ENCODE measurements around the gene UNG.

Gene UNG

GRCh38 chr12:109100741-109101140, 3.3 kb downstream of the UNG start:
- TF ChIP-seq CTCF (IDR thresholded peaks at IDR 0.05; ENCODE audit: low read length) (no peak), EZH2 (optimal IDR thresholded peaks at IDR 0.05; ENCODE audit: low read depth, low read length) (no peak), EZH2phosphoT487 (IDR thresholded peaks at IDR 0.05; ENCODE audit: low read length) (no peak)
- DNase-seq: no peak

GRCh38 chr12:109102491-109102890, 5.1 kb downstream of the UNG start:
- peaks cover 45% of the 10 kb centered on the region for H3K79me2 ChIP-seq (ENCODE audit: low read length)
- no peak overlapping the region for H3K9ac ChIP-seq (ENCODE audit: low read length)
- peaks cover 15% of the 10 kb centered on the region for H3K36me3 ChIP-seq (replicated peaks; ENCODE audit: insufficient read depth, low read length)
- no peak overlapping the region for H3K27ac ChIP-seq (ENCODE audit: low read length)
- no peaks in the 10 kb centered on the region for H3K9me2 ChIP-seq (replicated peaks; ENCODE audit: insufficient read depth, low read length)
- no peak overlapping the region for H3K4me2 ChIP-seq (ENCODE audit: low read depth, low read length)
- H2AFZ ChIP-seq (ENCODE audit: low read length): no peak overlapping the region
- DNase-seq: no peak
- no peaks in the 10 kb centered on the region for H4K20me1 ChIP-seq (ENCODE audit: insufficient read depth, low read length)
- H3K27me3 ChIP-seq (replicated peaks; ENCODE audit: insufficient read depth, low read length): no peaks in the 10 kb centered on the region
- no peak for TF ChIP-seq EZH2phosphoT487 (IDR thresholded peaks at IDR 0.05; ENCODE audit: low read length)
- no peak for TF ChIP-seq CTCF (IDR thresholded peaks at IDR 0.05; ENCODE audit: low read length)
- no peak for TF ChIP-seq EZH2 (optimal IDR thresholded peaks at IDR 0.05; ENCODE audit: low read depth, low read length)
- H3K4me3 ChIP-seq (ENCODE audit: low read length): no peak overlapping the region
- peaks cover 17% of the 10 kb centered on the region for H3K4me1 ChIP-seq (ENCODE audit: low read length)
- peaks cover 11% of the 10 kb centered on the region for H3F3A ChIP-seq (ENCODE audit: insufficient read depth, low read length)
- no peaks in the 10 kb centered on the region for H3K9me3 ChIP-seq (replicated peaks; ENCODE audit: insufficient read depth, low read length)

More at GRCh38 chr12:109100741-109101140, 3.3 kb downstream of the UNG start:
- H3K79me2 ChIP-seq (ENCODE audit: low read length): peaks cover 45% of the 10 kb centered on the region
- H3K27me3 ChIP-seq (replicated peaks; ENCODE audit: insufficient read depth, low read length): no peaks in the 10 kb centered on the region
- no peak overlapping the region for H3K4me2 ChIP-seq (ENCODE audit: low read depth, low read length)
- no peaks in the 10 kb centered on the region for H3K9me2 ChIP-seq (replicated peaks; ENCODE audit: insufficient read depth, low read length)
- peaks cover 17% of the 10 kb centered on the region for H3K4me1 ChIP-seq (ENCODE audit: low read length)
- H4K20me1 ChIP-seq (ENCODE audit: insufficient read depth, low read length): no peaks in the 10 kb centered on the region
- peaks cover 11% of the 10 kb centered on the region for H3F3A ChIP-seq (ENCODE audit: insufficient read depth, low read length)
- no peak overlapping the region for H2AFZ ChIP-seq (ENCODE audit: low read length)
- H3K27ac ChIP-seq (ENCODE audit: low read length): no peak overlapping the region
- H3K9me3 ChIP-seq (replicated peaks; ENCODE audit: insufficient read depth, low read length): no peaks in the 10 kb centered on the region
- no peak overlapping the region for H3K9ac ChIP-seq (ENCODE audit: low read length)
- no peak overlapping the region for H3K4me3 ChIP-seq (ENCODE audit: low read length)
- peaks cover 15% of the 10 kb centered on the region; the same call in 1 of the 2 replicates for H3K36me3 ChIP-seq (replicated peaks; ENCODE audit: insufficient read depth, low read length)

DNA sequence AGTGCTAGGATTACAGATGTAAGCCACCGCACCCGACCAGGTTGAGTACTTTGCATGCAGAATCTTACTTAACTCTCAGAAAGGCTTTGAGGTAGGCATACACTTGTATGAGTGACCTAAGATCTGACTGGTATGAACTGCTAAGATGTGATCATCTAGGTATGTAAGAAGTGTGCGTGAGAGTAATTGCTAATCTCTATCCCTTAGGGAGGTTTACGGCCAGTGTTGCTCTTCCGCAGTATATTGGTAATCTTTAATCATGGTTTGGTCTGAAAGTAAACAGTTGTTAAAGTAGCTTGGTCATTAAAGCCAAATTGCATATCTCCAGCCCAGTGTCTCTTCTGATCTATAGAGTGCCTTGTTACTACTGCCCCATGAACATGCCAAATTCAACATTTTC, 7.8 kb downstream of the UNG start:
- Histone ChIP-seq H3K27ac (ENCODE audit: low read length) (no peak overlapping the region), H3K4me3 (ENCODE audit: low read length) (no peak overlapping the region), H3F3A (ENCODE audit: insufficient read depth, low read length) (peaks cover 4% of the 10 kb centered on the region), H3K79me2 (ENCODE audit: low read length) (peaks cover 27% of the 10 kb centered on the region), H3K9me2 (replicated peaks; ENCODE audit: insufficient read depth, low read length) (no peaks in the 10 kb centered on the region), H3K4me2 (ENCODE audit: low read depth, low read length) (no peak overlapping the region), H3K36me3 (replicated peaks; ENCODE audit: insufficient read depth, low read length) (peaks cover 10% of the 10 kb centered on the region), H3K4me1 (ENCODE audit: low read length) (peaks cover 4% of the 10 kb centered on the region; the same call in 1 of the 2 replicates), H3K9ac (ENCODE audit: low read length) (no peak overlapping the region), H3K9me3 (replicated peaks; ENCODE audit: insufficient read depth, low read length) (no peaks in the 10 kb centered on the region), H4K20me1 (ENCODE audit: insufficient read depth, low read length) (no peaks in the 10 kb centered on the region), H3K27me3 (replicated peaks; ENCODE audit: insufficient read depth, low read length) (no peaks in the 10 kb centered on the region), H2AFZ (ENCODE audit: low read length) (no peak overlapping the region)
- DNase-seq: no peak
- TF ChIP-seq EZH2 (optimal IDR thresholded peaks at IDR 0.05; ENCODE audit: low read depth, low read length) (no peak), CTCF (IDR thresholded peaks at IDR 0.05; ENCODE audit: low read length) (no peak), EZH2phosphoT487 (IDR thresholded peaks at IDR 0.05; ENCODE audit: low read length) (no peak)
